CD4-positive, alpha-beta T cell (primary cell): Measurements from ENCODE around the gene PTPRE. TPM values are rescaled to one million over a fixed set of nuclear protein-coding genes. Genes with fewer than 3 reads are reported as not detected.

Experiments used
- ATAC-seq: fragments of 200-7000 bp; cut with Tn5 transposase; one replicate; pipeline ENCODE4 v1.10.0; 2022; ENCODE audit warnings: mild to moderate bottlenecking; ENCODE audit not compliant: poor library complexity
- CTCF ChIA-PET: fragments of 350-600 bp; sonication (Branson Sonifier 250); formaldehyde crosslinking; loops from one replicate; lab custom pipeline; 2021; ENCODE audit warnings: antibody characterized with exemption, inconsistent platforms; lab: Charles Lee
- POLR2A ChIA-PET: fragments of 350-600 bp; sonication (Branson Sonifier 250); formaldehyde crosslinking; loops from one replicate; lab custom pipeline; 2021; ENCODE audit warnings: antibody characterized with exemption, inconsistent platforms; lab: Charles Lee
- DNase-seq, 14 experiments: peaks; one replicate each; pipeline ENCODE4 v3.0.0-alpha.2; 2013 to 2020; ENCODE audit warnings: mixed read lengths in 2 of 14
- H3K27ac ChIP-seq, 2 donors: one replicate each; pipeline versions ENCODE4 v1.5.1 to v1.7.0; 2013; ENCODE audit warnings: low read length in 2 of 2, low read depth in 1 of 2, mild to moderate bottlenecking in 1 of 2
- H3K27me3 ChIP-seq, 2 experiments: 1 replicate in 1 of 2; 2 replicates in 1 of 2; pipeline versions ENCODE4 v1.6.1 to v1.7.0; 2013; ENCODE audit warnings: low read length in 2 of 2, control low read depth in 1 of 2, mild to moderate bottlenecking in 1 of 2, moderate library complexity in 1 of 2; ENCODE audit not compliant: insufficient read depth in 2 of 2, control insufficient read depth in 1 of 2
- H3K36me3 ChIP-seq: one replicate; pipeline ENCODE4 v1.6.1; 2013; ENCODE audit warnings: low read length, control low read depth; ENCODE audit not compliant: insufficient read depth
- H3K4me1 ChIP-seq: one replicate; pipeline ENCODE4 v1.6.1; 2013; ENCODE audit warnings: low read length, control low read depth; ENCODE audit not compliant: insufficient read depth
- H3K4me3 ChIP-seq: one replicate; pipeline ENCODE4 v1.5.1; 2013; ENCODE audit warnings: mild to moderate bottlenecking, low read length, moderate library complexity
- H3K9me3 ChIP-seq, 2 experiments: 1 replicate in 1 of 2; 2 replicates in 1 of 2; pipeline versions ENCODE4 v1.6.1 to v1.7.0; 2013; ENCODE audit warnings: low read length in 2 of 2, mild to moderate bottlenecking in 2 of 2, control low read depth in 1 of 2, moderate library complexity in 1 of 2; ENCODE audit not compliant: control insufficient read depth in 1 of 2, insufficient read depth in 1 of 2
- H3K27ac Mint-ChIP-seq: one replicate; pipeline ENCODE4 v1.8.0; 2020; ENCODE audit warnings: mixed read lengths
- H3K27me3 Mint-ChIP-seq: one replicate; pipeline ENCODE4 v1.8.0; 2021; ENCODE audit warnings: mixed read lengths
- H3K36me3 Mint-ChIP-seq: one replicate; pipeline ENCODE4 v1.8.0; 2021; ENCODE audit warnings: low read depth, mixed read lengths
- H3K4me1 Mint-ChIP-seq: one replicate; pipeline ENCODE4 v1.8.0; 2021; ENCODE audit warnings: low read depth, mixed read lengths
- H3K4me3 Mint-ChIP-seq: one replicate; pipeline ENCODE4 v1.8.0; 2020; ENCODE audit warnings: mild to moderate bottlenecking, mixed read lengths
- H3K9me3 Mint-ChIP-seq: one replicate; pipeline ENCODE4 v1.8.0; 2020; ENCODE audit warnings: mixed read lengths
- CTCF ChIP-seq: fragments of 200-600 bp; IDR thresholded peaks from one replicate; pipeline ENCODE4 v1.8.0; 2022; ENCODE audit warnings: antibody characterized with exemption, mild to moderate bottlenecking
- intact Hi-C, 2 experiments: fragments of 100-400 bp; cut with DNase I in 1 of 2; cut with micrococcal nuclease in 1 of 2; formaldehyde crosslinking; loops; one replicate each; pipeline versions ENCODE4 v1.15.1 to v1.9.0; 2023 to 2025; cut with DNase I, micrococcal nuclease
- total RNA-seq, 174 experiments: library from RNA in 2 of 174; stranded (reverse) in 2 of 174; gene quantifications; one replicate each; pipeline ENCODE4 v1.2.3 and lab custom pipeline; 2021 to 2026

The PTPRE gene
- total RNA-seq, 2 experiments from 2014 or later: 47.6 to 55.1 TPM

- peaks cover 25% of the 10 kb centered on the region for H3K4me1 ChIP-seq
- no peak for TF ChIP-seq CTCF
- H3K27ac ChIP-seq: no peak overlapping the region
- Mint-ChIP-seq H3K36me3 (peaks cover 95% of the 10 kb centered on the region), H3K27ac (no peak overlapping the region), H3K27me3 (no peaks in the 10 kb centered on the region), H3K9me3 (no peaks in the 10 kb centered on the region), H3K4me3 (no peak overlapping the region), H3K4me1 (peaks cover 29% of the 10 kb centered on the region)
- H3K9me3 ChIP-seq: no peaks in the 10 kb centered on the region
- no peak overlapping the region for H3K4me3 ChIP-seq
- ATAC-seq (no peak), DNase-seq (no peak)
- ChIA-PET CTCF (interaction anchor here (1.4 to 2.9 kb wide), 2 partner anchors 36 to 164 kb away, joined by 5 to 14 read pairs; partner anchors contain the start of gene PTPRE), POLR2A (interaction anchor here (1.3 kb wide), 1 partner anchor 36 kb away, joined by 4 read pairs; no protein-coding TSS in a partner anchor)
- intact Hi-C loops: no loop called here
- H3K36me3 ChIP-seq: peaks cover 97% of the 10 kb centered on the region
- no peaks in the 10 kb centered on the region for H3K27me3 ChIP-seq
Observed at GRCh38 chr10:128071417-128071782, 164.5 kb downstream of the PTPRE start.

- Histone ChIP-seq H3K27me3 (no peaks in the 10 kb centered on the region), H3K4me1 (peaks cover 18% of the 10 kb centered on the region), H3K36me3 (peaks cover 97% of the 10 kb centered on the region), H3K4me3 (no peak overlapping the region), H3K9me3 (no peaks in the 10 kb centered on the region), H3K27ac (no peak overlapping the region)
- TF ChIP-seq CTCF: no peak
- Mint-ChIP-seq H3K27me3 (no peaks in the 10 kb centered on the region), H3K4me1 (peaks cover 22% of the 10 kb centered on the region), H3K36me3 (peaks cover 95% of the 10 kb centered on the region), H3K27ac (no peak overlapping the region), H3K4me3 (no peak overlapping the region), H3K9me3 (no peaks in the 10 kb centered on the region)
- POLR2A ChIA-PET: interaction anchor here (1.3 kb wide), 1 partner anchor 37 kb away, joined by 4 read pairs; no protein-coding TSS in a partner anchor
- ATAC-seq (no peak), DNase-seq (no peak)
- CTCF ChIA-PET: interaction anchor here (1.4 to 2.9 kb wide), 2 partner anchors 36 to 165 kb away, joined by 5 to 14 read pairs; partner anchors contain the start of gene PTPRE
- intact Hi-C loops: no loop called here
Observed at GRCh38 chr10:128072046-128072445, 165.1 kb downstream of the PTPRE start.

- Mint-ChIP-seq H3K27ac (no peak overlapping the region), H3K9me3 (no peaks in the 10 kb centered on the region), H3K4me3 (no peak overlapping the region), H3K27me3 (no peaks in the 10 kb centered on the region), H3K36me3 (peaks cover 93% of the 10 kb centered on the region), H3K4me1 (peaks cover 16% of the 10 kb centered on the region)
- no peak for TF ChIP-seq CTCF
- Histone ChIP-seq H3K27ac (no peak overlapping the region), H3K36me3 (peaks cover 97% of the 10 kb centered on the region), H3K4me3 (no peak overlapping the region), H3K4me1 (peaks cover 16% of the 10 kb centered on the region), H3K9me3 (no peaks in the 10 kb centered on the region), H3K27me3 (no peaks in the 10 kb centered on the region)
- ChIA-PET CTCF (interaction anchor here (1.4 to 2.9 kb wide), 2 partner anchors 37 to 166 kb away, joined by 5 to 14 read pairs; partner anchors contain the start of gene PTPRE), POLR2A (no interaction called here)
- intact Hi-C loops: no loop called here
- ATAC-seq (no peak), DNase-seq (no peak)
Observed at GRCh38 chr10:128072941-128073645, 166.2 kb downstream of the PTPRE start.
